Caco-2 (cell line): ENCODE data around the gene KANSL3. TPM values are rescaled to one million over a fixed set of nuclear protein-coding genes. Genes with fewer than 3 reads are reported as not detected.

Experiments used
- BruUV-seq: library from RNA; stranded (reverse); fragments of 400-500 nt; replicated peaks from 2 replicates; lab custom pipeline; 2021; lab: Mats Ljungman, UMichigan
- CTCF ChIA-PET: fragments of 300-600 bp; sonication (Branson Sonifier 250); formaldehyde crosslinking; loops from one replicate; lab custom pipeline; 2022; ENCODE audit warnings: antibody characterized with exemption; lab: Charles Lee
- POLR2A ChIA-PET: fragments of 300-600 bp; sonication (Branson Sonifier 250); formaldehyde crosslinking; loops from one replicate; lab custom pipeline; 2022; ENCODE audit warnings: antibody characterized with exemption; lab: Charles Lee
- DNase-seq, 2 experiments: peaks; one replicate each; pipeline versions ENCODE4 v3.0.0 to v3.0.0-alpha.2; 2020 to 2022
- H3K27me3 ChIP-seq: replicated peaks from 2 replicates; pipeline ENCODE4 v1.6.0; 2011; ENCODE audit warnings: low read length; ENCODE audit not compliant: control insufficient read depth, insufficient read depth
- H3K36me3 ChIP-seq: 2 replicates; pipeline ENCODE4 v1.5.1; 2011; ENCODE audit warnings: low read length; ENCODE audit not compliant: control insufficient read depth, insufficient read depth
- H3K4me1 ChIP-seq: fragments of 250-450 bp; sonication (Bioruptor Pico); 2 replicates; pipeline ENCODE4 v1.5.1; 2020; ENCODE audit warnings: mild to moderate bottlenecking
- H3K4me3 ChIP-seq: 2 replicates; pipeline ENCODE4 v1.5.1; 2011; ENCODE audit warnings: low read depth, mild to moderate bottlenecking, control low read depth, low read length
- H3K9me3 ChIP-seq: fragments of 250-450 bp; sonication (Bioruptor Pico); 2 replicates; pipeline ENCODE4 v1.5.1; 2020; ENCODE audit warnings: mild to moderate bottlenecking, moderate library complexity
- H3K27ac Mint-ChIP-seq: one replicate; pipeline ENCODE4 v1.8.0; 2022; ENCODE audit warnings: mixed read lengths; ENCODE audit not compliant: unreplicated experiment
- H3K27me3 Mint-ChIP-seq: one replicate; pipeline ENCODE4 v1.8.0; 2022; ENCODE audit warnings: mixed read lengths; ENCODE audit not compliant: insufficient read depth, unreplicated experiment
- H3K36me3 Mint-ChIP-seq: one replicate; pipeline ENCODE4 v1.8.0; 2022; ENCODE audit warnings: mild to moderate bottlenecking, mixed read lengths; ENCODE audit not compliant: insufficient read depth, unreplicated experiment
- H3K4me1 Mint-ChIP-seq: one replicate; pipeline ENCODE4 v1.8.0; 2022; ENCODE audit warnings: low read depth, mixed read lengths; ENCODE audit not compliant: unreplicated experiment
- H3K4me3 Mint-ChIP-seq: one replicate; pipeline ENCODE4 v1.8.0; 2022; ENCODE audit warnings: mild to moderate bottlenecking, moderate library complexity, mixed read lengths; ENCODE audit not compliant: unreplicated experiment
- H3K9me3 Mint-ChIP-seq: one replicate; pipeline ENCODE4 v1.8.0; 2022; ENCODE audit warnings: mixed read lengths; ENCODE audit not compliant: unreplicated experiment
- CTCF ChIP-seq, 2 experiments: fragments of 200-600 bp in 1 of 2; IDR thresholded peaks; 1 replicate in 1 of 2; 2 replicates in 1 of 2; pipeline versions ENCODE4 v1.5.1 to v1.8.0; 2011 to 2022; ENCODE audit warnings: antibody characterized with exemption in 1 of 2, control low read depth in 1 of 2, inconsistent platforms in 1 of 2, low read depth in 1 of 2, low read length in 1 of 2, mild to moderate bottlenecking in 1 of 2, moderate library complexity in 1 of 2; ENCODE audit not compliant: insufficient read depth in 1 of 2, severe bottlenecking in 1 of 2, unreplicated experiment in 1 of 2
- intact Hi-C: fragments of 100-400 bp; cut with micrococcal nuclease; formaldehyde crosslinking; loops from one replicate; pipeline ENCODE4 v1.10.0; 2022; ENCODE audit not compliant: unreplicated experiment
- total RNA-seq: library from RNA; stranded (reverse); gene quantifications from 2 replicates; pipeline ENCODE4 v1.2.3, GENCODE V29; 2022

KANSL3 gene
- total RNA-seq, 1 experiment from 2014 or later, result 48.6 TPM

- peaks cover 22% of the 10 kb centered on the region for H3K36me3 Mint-ChIP-seq
- DNase-seq, result no peak
- Histone ChIP-seq H3K27me3 (no peaks in the 10 kb centered on the region), H3K4me3 (no peak overlapping the region), H3K36me3 (peaks cover 8% of the 10 kb centered on the region), H3K9me3 (no peaks in the 10 kb centered on the region), H3K4me1 (no peaks in the 10 kb centered on the region)
- no peaks in the 10 kb centered on the region for H3K4me1 Mint-ChIP-seq
- CTCF ChIA-PET, result interaction anchor here (1.3 kb wide), 1 partner anchor 12 kb away, joined by 3 read pairs; no protein-coding TSS in a partner anchor
- no peak overlapping the region for H3K4me3 Mint-ChIP-seq
- intact Hi-C loops, result no loop called here
- BruUV-seq, result no TSS peak
- POLR2A ChIA-PET, result no interaction called here
- no peaks in the 10 kb centered on the region for H3K9me3 Mint-ChIP-seq
- H3K27me3 Mint-ChIP-seq, result no peaks in the 10 kb centered on the region
- no peak for TF ChIP-seq CTCF (IDR thresholded peaks at IDR 0.05; ENCODE audit: insufficient read depth in 1 of 2, low read depth in 1 of 2, low read length in 1 of 2, severe bottlenecking in 1 of 2, unreplicated experiment in 1 of 2)
- no peak overlapping the region for H3K27ac Mint-ChIP-seq
Measured at GRCh38 chr2:96616535-96616934, 21.6 kb downstream of the KANSL3 start.

GRCh38 chr2:96616128-96616527 lies 22.0 kb downstream of the KANSL3 start:
- TF ChIP-seq CTCF (IDR thresholded peaks at IDR 0.05; ENCODE audit: insufficient read depth in 1 of 2, low read depth in 1 of 2, low read length in 1 of 2, severe bottlenecking in 1 of 2, unreplicated experiment in 1 of 2), result no peak
- peaks cover 26% of the 10 kb centered on the region for H3K36me3 Mint-ChIP-seq
- Histone ChIP-seq H3K27me3 (no peaks in the 10 kb centered on the region), H3K9me3 (no peaks in the 10 kb centered on the region), H3K36me3 (peaks cover 8% of the 10 kb centered on the region), H3K4me3 (no peak overlapping the region), H3K4me1 (no peaks in the 10 kb centered on the region)
- H3K27ac Mint-ChIP-seq, result no peak overlapping the region
- ChIA-PET POLR2A (interaction anchor here (0.6 kb wide), 1 partner anchor 144 kb away, joined by 8 read pairs; no protein-coding TSS in a partner anchor), CTCF (interaction anchor here (1.3 kb wide), 1 partner anchor 12 kb away, joined by 3 read pairs; no protein-coding TSS in a partner anchor)
- intact Hi-C loops, result no loop called here
- DNase-seq, result no peak
- no peaks in the 10 kb centered on the region for H3K9me3 Mint-ChIP-seq
- H3K4me3 Mint-ChIP-seq, result no peak overlapping the region
- no peaks in the 10 kb centered on the region for H3K27me3 Mint-ChIP-seq
- BruUV-seq, result no TSS peak
- no peaks in the 10 kb centered on the region for H3K4me1 Mint-ChIP-seq

GRCh38 chr2:96608469-96609455 lies 29.4 kb downstream of the KANSL3 start:
- H3K4me1 ChIP-seq, result no peaks in the 10 kb centered on the region
- H3K27ac Mint-ChIP-seq, result no peak overlapping the region
- H3K27me3 ChIP-seq, result no peaks in the 10 kb centered on the region
- no TSS peak for BruUV-seq
- no peak overlapping the region for H3K4me3 ChIP-seq
- POLR2A ChIA-PET, result no interaction called here
- TF ChIP-seq CTCF (IDR thresholded peaks at IDR 0.05; ENCODE audit: insufficient read depth in 1 of 2, low read depth in 1 of 2, low read length in 1 of 2, severe bottlenecking in 1 of 2, unreplicated experiment in 1 of 2), result no peak
- no peaks in the 10 kb centered on the region for H3K4me1 Mint-ChIP-seq
- H3K27me3 Mint-ChIP-seq, result no peaks in the 10 kb centered on the region
- peaks cover 7% of the 10 kb centered on the region for H3K36me3 ChIP-seq
- no peaks in the 10 kb centered on the region for H3K9me3 ChIP-seq
- H3K4me3 Mint-ChIP-seq, result no peak overlapping the region
- H3K9me3 Mint-ChIP-seq, result no peaks in the 10 kb centered on the region
- no peak for DNase-seq
- intact Hi-C loops, result no loop called here
- CTCF ChIA-PET, result no interaction called here
- H3K36me3 Mint-ChIP-seq, result peaks cover 80% of the 10 kb centered on the region
